IMR-90 (cell line): ENCODE measurements around the gene PTRHD1.

ENCODE experiments used
- BHLHE40 ChIP-seq: fragments of 150-350 bp; IDR thresholded peaks from 2 replicates; pipeline ENCODE4 v1.6.1; 2016; ENCODE audit warnings: mild to moderate bottlenecking, low read depth, low read length
- CEBPB ChIP-seq: IDR thresholded peaks from 2 replicates; pipeline ENCODE4 v1.6.1; 2012; ENCODE audit warnings: low read depth, low read length, improper control_type of control experiment
- FOS ChIP-seq: fragments of 150-350 bp; IDR thresholded peaks from 2 replicates; pipeline ENCODE4 v1.6.1; 2016; ENCODE audit warnings: low read depth, low read length
- MAFK ChIP-seq: IDR thresholded peaks from 2 replicates; pipeline ENCODE4 v1.6.1; 2012; ENCODE audit warnings: low read depth, low read length, improper control_type of control experiment
- NFE2L2 ChIP-seq: fragments of 150-350 bp; IDR thresholded peaks from 2 replicates; pipeline ENCODE4 v1.6.1; 2016; ENCODE audit warnings: low read depth, mild to moderate bottlenecking, low read length
- POLR2A ChIP-seq: IDR thresholded peaks from 2 replicates; pipeline ENCODE4 v1.6.1; 2012; ENCODE audit warnings: mild to moderate bottlenecking, low read depth, low read length
- RAD21 ChIP-seq: IDR thresholded peaks from 2 replicates; pipeline ENCODE4 v1.6.1; 2012; ENCODE audit warnings: low read length, improper control_type of control experiment
- TF ChIP-seq, protein P1 (sequence below): conservative IDR thresholded peaks from 2 replicates; pipeline ENCODE4 v1.5.1; 2012; ENCODE audit warnings: mild to moderate bottlenecking, low read depth, low read length, improper control_type of control experiment
- TF ChIP-seq, protein P2 (sequence below): fragments of 150-350 bp; IDR thresholded peaks from 2 replicates; pipeline ENCODE4 v1.6.1; 2017; ENCODE audit warnings: mild to moderate bottlenecking, antibody characterized with exemption, low read length, low read depth

DNA sequence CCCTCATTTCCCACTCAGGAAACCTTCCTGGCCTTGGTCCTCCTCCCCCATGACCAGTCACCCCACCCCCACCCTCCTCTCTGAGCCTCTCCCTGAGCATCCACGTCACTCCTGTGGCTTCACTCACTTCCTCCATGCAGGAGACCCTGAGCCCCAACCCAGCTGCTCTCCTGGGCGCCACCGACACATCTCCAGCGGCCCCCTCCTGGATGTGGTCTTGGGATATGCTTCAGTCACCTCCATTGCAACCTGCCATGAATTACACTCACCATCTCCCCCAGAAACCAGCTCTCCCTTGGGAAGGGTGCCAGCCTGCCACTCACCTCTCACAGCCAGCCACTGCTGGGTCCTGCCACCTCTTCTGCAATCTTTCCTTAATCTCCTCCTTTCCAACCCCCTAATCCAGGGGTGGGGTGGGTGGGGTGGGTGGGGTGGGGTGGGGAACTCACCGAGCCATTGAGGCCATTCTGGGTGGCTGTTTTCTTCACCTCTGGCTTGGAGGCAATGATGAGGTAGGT, 44.9 kb upstream of the PTRHD1 start:
- TF ChIP-seq RAD21, result no peak
- TF ChIP-seq, protein P1, sequence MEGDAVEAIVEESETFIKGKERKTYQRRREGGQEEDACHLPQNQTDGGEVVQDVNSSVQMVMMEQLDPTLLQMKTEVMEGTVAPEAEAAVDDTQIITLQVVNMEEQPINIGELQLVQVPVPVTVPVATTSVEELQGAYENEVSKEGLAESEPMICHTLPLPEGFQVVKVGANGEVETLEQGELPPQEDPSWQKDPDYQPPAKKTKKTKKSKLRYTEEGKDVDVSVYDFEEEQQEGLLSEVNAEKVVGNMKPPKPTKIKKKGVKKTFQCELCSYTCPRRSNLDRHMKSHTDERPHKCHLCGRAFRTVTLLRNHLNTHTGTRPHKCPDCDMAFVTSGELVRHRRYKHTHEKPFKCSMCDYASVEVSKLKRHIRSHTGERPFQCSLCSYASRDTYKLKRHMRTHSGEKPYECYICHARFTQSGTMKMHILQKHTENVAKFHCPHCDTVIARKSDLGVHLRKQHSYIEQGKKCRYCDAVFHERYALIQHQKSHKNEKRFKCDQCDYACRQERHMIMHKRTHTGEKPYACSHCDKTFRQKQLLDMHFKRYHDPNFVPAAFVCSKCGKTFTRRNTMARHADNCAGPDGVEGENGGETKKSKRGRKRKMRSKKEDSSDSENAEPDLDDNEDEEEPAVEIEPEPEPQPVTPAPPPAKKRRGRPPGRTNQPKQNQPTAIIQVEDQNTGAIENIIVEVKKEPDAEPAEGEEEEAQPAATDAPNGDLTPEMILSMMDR, result no peak
- TF ChIP-seq, protein P2, sequence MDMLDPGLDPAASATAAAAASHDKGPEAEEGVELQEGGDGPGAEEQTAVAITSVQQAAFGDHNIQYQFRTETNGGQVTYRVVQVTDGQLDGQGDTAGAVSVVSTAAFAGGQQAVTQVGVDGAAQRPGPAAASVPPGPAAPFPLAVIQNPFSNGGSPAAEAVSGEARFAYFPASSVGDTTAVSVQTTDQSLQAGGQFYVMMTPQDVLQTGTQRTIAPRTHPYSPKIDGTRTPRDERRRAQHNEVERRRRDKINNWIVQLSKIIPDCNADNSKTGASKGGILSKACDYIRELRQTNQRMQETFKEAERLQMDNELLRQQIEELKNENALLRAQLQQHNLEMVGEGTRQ, result no peak
- no peak for TF ChIP-seq POLR2A
- no peak for TF ChIP-seq FOS
- TF ChIP-seq MAFK, result no peak
- TF ChIP-seq CEBPB, result no peak
- TF ChIP-seq NFE2L2, result no peak
- no peak for TF ChIP-seq BHLHE40
